NB4 (cell line): Measurements from ENCODE around the gene NRG3.

Experiments
- DNase-seq: peaks from one replicate; pipeline ENCODE4 v3.0.0; 2010; ENCODE audit warnings: low read depth
- H3K4me3 ChIP-seq: one replicate; pipeline ENCODE4 v1.5.1; 2011; ENCODE audit warnings: mild to moderate bottlenecking, low read depth, low read length, moderate library complexity
- MAX ChIP-seq: IDR thresholded peaks from 2 replicates; pipeline ENCODE4 v1.6.1; 2011; ENCODE audit warnings: low read depth, low read length
- MYC ChIP-seq: IDR thresholded peaks from 2 replicates; pipeline ENCODE4 v1.6.1; 2011; ENCODE audit warnings: low read depth, low read length
- POLR2A ChIP-seq: IDR thresholded peaks from 2 replicates; pipeline ENCODE4 v1.6.1; 2011; ENCODE audit warnings: mild to moderate bottlenecking; ENCODE audit not compliant: insufficient read length; ENCODE audit errors: extremely low read depth
- TF ChIP-seq, protein P1 (sequence below): IDR thresholded peaks from one replicate; pipeline ENCODE4 v1.5.1; 2012; ENCODE audit warnings: low read depth, low read length

The NRG3 gene

GRCh38 chr10:82565197-82565575 is 690.2 kb downstream of the NRG3 start:
- TF ChIP-seq, protein P1, sequence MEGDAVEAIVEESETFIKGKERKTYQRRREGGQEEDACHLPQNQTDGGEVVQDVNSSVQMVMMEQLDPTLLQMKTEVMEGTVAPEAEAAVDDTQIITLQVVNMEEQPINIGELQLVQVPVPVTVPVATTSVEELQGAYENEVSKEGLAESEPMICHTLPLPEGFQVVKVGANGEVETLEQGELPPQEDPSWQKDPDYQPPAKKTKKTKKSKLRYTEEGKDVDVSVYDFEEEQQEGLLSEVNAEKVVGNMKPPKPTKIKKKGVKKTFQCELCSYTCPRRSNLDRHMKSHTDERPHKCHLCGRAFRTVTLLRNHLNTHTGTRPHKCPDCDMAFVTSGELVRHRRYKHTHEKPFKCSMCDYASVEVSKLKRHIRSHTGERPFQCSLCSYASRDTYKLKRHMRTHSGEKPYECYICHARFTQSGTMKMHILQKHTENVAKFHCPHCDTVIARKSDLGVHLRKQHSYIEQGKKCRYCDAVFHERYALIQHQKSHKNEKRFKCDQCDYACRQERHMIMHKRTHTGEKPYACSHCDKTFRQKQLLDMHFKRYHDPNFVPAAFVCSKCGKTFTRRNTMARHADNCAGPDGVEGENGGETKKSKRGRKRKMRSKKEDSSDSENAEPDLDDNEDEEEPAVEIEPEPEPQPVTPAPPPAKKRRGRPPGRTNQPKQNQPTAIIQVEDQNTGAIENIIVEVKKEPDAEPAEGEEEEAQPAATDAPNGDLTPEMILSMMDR, result no peak
- TF ChIP-seq MAX (no peak), MYC (no peak), POLR2A (no peak)
- no peak for DNase-seq

GRCh38 chr10:82572744-82573143 is 697.8 kb downstream of the NRG3 start:
- TF ChIP-seq POLR2A, result no peak
- TF ChIP-seq MYC, result no peak
- TF ChIP-seq, protein P1, result no peak
- no peak for TF ChIP-seq MAX
- no peak for DNase-seq
- no peak overlapping the region for H3K4me3 ChIP-seq

More at GRCh38 chr10:82565197-82565575, 690.2 kb downstream of the NRG3 start:
- H3K4me3 ChIP-seq, result no peak overlapping the region

- DNase-seq, result no peak
- TF ChIP-seq POLR2A, result no peak
- TF ChIP-seq MYC, result no peak
- TF ChIP-seq, protein P1, result no peak
- TF ChIP-seq MAX, result no peak
Observed at GRCh38 chr10:82574081-82574480, 699.1 kb downstream of the NRG3 start.

GRCh38 chr10:82575318-82575717 is 700.3 kb downstream of the NRG3 start:
- no peak for DNase-seq
- no peak overlapping the region for H3K4me3 ChIP-seq
- TF ChIP-seq POLR2A, result no peak
- TF ChIP-seq MAX, result no peak
- no peak for TF ChIP-seq MYC
- TF ChIP-seq, protein P1, result no peak

More at GRCh38 chr10:82574081-82574480, 699.1 kb downstream of the NRG3 start:
- H3K4me3 ChIP-seq, result no peak overlapping the region

DNA sequence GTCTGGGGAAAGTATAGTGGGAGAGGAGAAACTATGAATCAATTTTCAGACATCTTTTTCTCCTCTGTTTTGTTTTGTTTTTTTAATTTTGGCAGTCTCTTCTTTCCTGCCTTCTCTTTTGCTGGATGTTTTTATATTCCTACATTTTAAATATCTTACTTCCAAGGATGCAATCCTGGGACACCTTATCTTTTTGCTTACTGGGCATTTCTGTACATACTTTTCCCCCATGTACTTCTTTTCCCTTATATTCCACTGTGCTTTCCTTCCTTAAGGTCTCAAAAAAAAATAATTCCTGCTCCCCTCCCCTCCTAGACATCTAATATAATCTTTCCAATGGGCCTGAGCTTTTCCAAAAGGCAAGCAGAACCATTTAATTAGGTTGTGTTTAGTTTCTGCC is 701.1 kb downstream of the NRG3 start:
- DNase-seq, result no peak
- no peak for TF ChIP-seq POLR2A

DNA sequence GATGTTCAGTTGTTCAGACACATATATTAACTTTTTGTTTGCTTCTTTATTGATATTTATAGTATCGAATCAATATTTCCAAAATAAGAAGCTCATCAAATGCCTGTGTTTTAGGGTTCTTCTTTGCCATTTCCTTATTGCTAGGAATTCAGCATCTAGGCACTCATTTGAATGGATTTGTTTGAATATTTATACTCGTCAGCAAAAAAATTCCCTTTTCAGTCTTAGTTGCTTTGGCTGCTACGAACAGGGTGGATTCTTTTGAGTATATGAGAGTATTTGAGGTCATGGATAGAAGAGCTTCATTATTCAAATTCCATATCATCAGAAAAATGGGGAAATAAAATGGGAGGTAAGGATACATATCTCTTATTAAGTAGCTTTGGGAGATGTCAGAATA is 706.9 kb downstream of the NRG3 start:
- no peak for DNase-seq
- no peak overlapping the region for H3K4me3 ChIP-seq
- TF ChIP-seq MAX (no peak), MYC (no peak), POLR2A (no peak)
- TF ChIP-seq, protein P1, result no peak

More for the DNA sequence above, 701.1 kb downstream of the NRG3 start:
- no peak overlapping the region for H3K4me3 ChIP-seq
